HCT116 (cell line): ENCODE measurements around the gene CCDC126. TPM values are rescaled to one million over a fixed set of nuclear protein-coding genes. Genes with fewer than 3 reads are reported as not detected.
"Not testable (repeated sequence)": the region's sequence is repeated elsewhere in the genome, so short reads cannot be mapped to it uniquely, and the experiment has no call there.

Source experiments
- ATAC-seq: fragments of 200-7000 bp; cut with Tn5 transposase; 2 replicates; pipeline ENCODE4 v1.9.1; 2020; ENCODE audit warnings: mild to moderate bottlenecking, moderate library complexity
- BruUV-seq: library from RNA; stranded (reverse); fragments of 400-500 nt; replicated peaks from 2 replicates; lab custom pipeline; 2021; lab: Mats Ljungman, UMichigan
- CTCF ChIA-PET: fragments of 300-600 bp; sonication (Branson Sonifier 250); formaldehyde crosslinking; loops from one replicate; lab custom pipeline; 2021; ENCODE audit warnings: antibody characterized with exemption; lab: Charles Lee
- POLR2A ChIA-PET: fragments of 300-600, 350-600 bp; sonication (Branson Sonifier 250); formaldehyde crosslinking; loops from one replicate; lab custom pipeline; 2021; ENCODE audit warnings: antibody characterized with exemption; lab: Charles Lee
- RAD21 ChIA-PET, 2 experiments: fragments of 300-600 bp; sonication (Branson Sonifier 250); formaldehyde crosslinking; loops; one replicate each; lab custom pipeline; 2023; ENCODE audit warnings: low total read pairs in 2 of 2; ENCODE audit not compliant: uncharacterized antibody in 2 of 2, unreplicated experiment in 2 of 2, low non-redundant PET in 1 of 2; lab: Charles Lee
- DNase-seq: peaks from one replicate; pipeline ENCODE4 v3.0.0-alpha.2; 2010; ENCODE audit warnings: low read depth, low spot score
- H2AFZ ChIP-seq: fragments of 200-600 bp; shearing (Covaris generic), sonication (generic); 2 replicates; pipeline ENCODE4 v1.6.1; 2017; ENCODE audit warnings: low read depth, mixed run types, mixed read lengths, antibody characterized with exemption, low read length; ENCODE audit not compliant: poor library complexity, severe bottlenecking
- H3K27ac ChIP-seq: 2 replicates; pipeline ENCODE4 v1.5.1; 2012; ENCODE audit warnings: low read depth, low read length
- H3K27me3 ChIP-seq: fragments of 200-600 bp; sonication (generic); 2 replicates; pipeline ENCODE4 v1.6.1; 2016; ENCODE audit warnings: mixed run types, low read length, mixed read lengths; ENCODE audit not compliant: insufficient read depth
- H3K36me3 ChIP-seq, 2 experiments: fragments of 200-500 bp in 1 of 2; fragments of 200-600 bp in 1 of 2; sonication (Bioruptor generic) in 1 of 2; sonication (generic) in 1 of 2; 2 replicates each; pipeline versions ENCODE4 v1.5.1 to v1.6.1; 2014 to 2016; ENCODE audit warnings: low read length in 2 of 2, inconsistent platforms in 1 of 2, mixed read lengths in 1 of 2, mixed run types in 1 of 2; ENCODE audit not compliant: insufficient read depth in 2 of 2, control insufficient read depth in 1 of 2
- H3K4me1 ChIP-seq, 2 experiments: fragments of 200-600 bp in 1 of 2; sonication (generic) in 1 of 2; 2 replicates each; pipeline versions ENCODE4 v1.5.1 to v1.6.1; 2012 to 2017; ENCODE audit warnings: low read length in 2 of 2, inconsistent platforms in 1 of 2, mild to moderate bottlenecking in 1 of 2, mixed read lengths in 1 of 2, mixed run types in 1 of 2, moderate library complexity in 1 of 2; ENCODE audit not compliant: insufficient read depth in 2 of 2, control insufficient read depth in 1 of 2
- H3K4me2 ChIP-seq: fragments of 200-600 bp; sonication (generic); 2 replicates; pipeline ENCODE4 v1.6.1; 2017; ENCODE audit warnings: mixed run types, low read length, mixed read lengths
- H3K4me3 ChIP-seq, 2 experiments: fragments of 200-600 bp in 1 of 2; sonication (generic) in 1 of 2; replicated peaks in 1 of 2; 2 replicates each; pipeline ENCODE4 v1.5.1; 2011 to 2016; ENCODE audit warnings: low read length in 2 of 2, control low read depth in 1 of 2, low read depth in 1 of 2, mild to moderate bottlenecking in 1 of 2, mixed read lengths in 1 of 2, mixed run types in 1 of 2
- H3K79me2 ChIP-seq: fragments of 200-600 bp; sonication (generic); 2 replicates; pipeline ENCODE4 v1.6.1; 2017; ENCODE audit warnings: mild to moderate bottlenecking, mixed run types, low read length, moderate library complexity, mixed read lengths; ENCODE audit not compliant: insufficient read depth
- H3K9ac ChIP-seq: fragments of 200-600 bp; sonication (generic); 2 replicates; pipeline ENCODE4 v1.6.1; 2016; ENCODE audit warnings: low read length, mixed read lengths
- H3K9me2 ChIP-seq: fragments of 200-600 bp; sonication (generic), shearing (Covaris generic); 2 replicates; pipeline ENCODE4 v1.6.1; 2017; ENCODE audit warnings: mixed run types, mild to moderate bottlenecking, moderate library complexity; ENCODE audit not compliant: insufficient read depth
- H3K9me3 ChIP-seq, 2 experiments: fragments of 200-500 bp in 1 of 2; fragments of 200-600 bp in 1 of 2; sonication (Bioruptor generic) in 1 of 2; sonication (generic) in 1 of 2; 2 replicates each; pipeline ENCODE4 v1.6.1; 2014 to 2017; ENCODE audit warnings: low read length in 2 of 2, mixed read lengths in 2 of 2, inconsistent platforms in 1 of 2, low read depth in 1 of 2, mild to moderate bottlenecking in 1 of 2, mixed run types in 1 of 2, moderate library complexity in 1 of 2; ENCODE audit not compliant: control insufficient read depth in 1 of 2, insufficient read depth in 1 of 2
- H4K20me1 ChIP-seq: fragments of 200-600 bp; sonication (generic), shearing (Covaris generic); 2 replicates; pipeline ENCODE4 v1.6.1; 2017; ENCODE audit warnings: mixed run types, mild to moderate bottlenecking, moderate library complexity; ENCODE audit not compliant: insufficient read depth
- MAX ChIP-seq: IDR thresholded peaks from 2 replicates; pipeline ENCODE4 v1.6.1; 2012
- intact Hi-C: fragments of 100-400 bp; cut with micrococcal nuclease; formaldehyde crosslinking; loops from 2 replicates; pipeline ENCODE4 v1.10.0; 2022
- total RNA-seq: library from RNA; stranded (reverse); gene quantifications from one replicate; pipeline ENCODE4 v1.2.1, GENCODE V29; 2021; ENCODE audit not compliant: unreplicated experiment
- TF ChIP-seq, protein P1 (sequence below): IDR thresholded peaks from 2 replicates; pipeline ENCODE4 v1.6.1; 2012; ENCODE audit warnings: low read depth

The CCDC126 gene
- total RNA-seq, 1 experiment from 2014 or later = 5.0 TPM

DNA sequence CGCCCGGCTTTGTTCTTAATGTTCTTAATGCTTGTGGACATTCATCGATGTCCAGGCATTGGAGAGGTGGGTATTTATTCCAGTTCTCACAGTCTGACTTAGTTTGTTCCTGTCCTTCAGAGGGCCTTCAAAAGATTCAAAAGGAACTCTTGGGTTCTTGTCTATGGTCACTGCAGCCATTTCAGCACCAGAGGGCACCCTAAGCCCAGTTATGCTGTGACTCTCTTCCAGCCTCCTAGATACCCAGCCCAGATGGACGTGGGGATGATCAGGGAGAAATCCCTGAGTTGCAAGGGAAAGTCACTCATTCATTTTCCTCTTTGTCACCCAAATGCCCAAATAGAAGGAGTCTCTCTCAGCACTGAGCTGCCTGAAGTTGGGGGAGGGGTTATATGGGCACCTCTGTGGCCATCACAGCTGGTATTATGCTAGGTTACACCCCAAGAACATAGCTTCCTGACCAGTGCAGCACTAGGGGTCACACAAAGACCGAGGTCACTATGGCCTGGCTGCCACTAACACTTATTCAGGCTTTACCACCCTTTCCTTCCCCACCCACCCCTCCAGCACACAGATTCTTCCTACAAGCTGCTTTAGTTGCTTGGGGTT, 26.5 kb upstream of the CCDC126 start (continued):
- TF ChIP-seq, protein P1, sequence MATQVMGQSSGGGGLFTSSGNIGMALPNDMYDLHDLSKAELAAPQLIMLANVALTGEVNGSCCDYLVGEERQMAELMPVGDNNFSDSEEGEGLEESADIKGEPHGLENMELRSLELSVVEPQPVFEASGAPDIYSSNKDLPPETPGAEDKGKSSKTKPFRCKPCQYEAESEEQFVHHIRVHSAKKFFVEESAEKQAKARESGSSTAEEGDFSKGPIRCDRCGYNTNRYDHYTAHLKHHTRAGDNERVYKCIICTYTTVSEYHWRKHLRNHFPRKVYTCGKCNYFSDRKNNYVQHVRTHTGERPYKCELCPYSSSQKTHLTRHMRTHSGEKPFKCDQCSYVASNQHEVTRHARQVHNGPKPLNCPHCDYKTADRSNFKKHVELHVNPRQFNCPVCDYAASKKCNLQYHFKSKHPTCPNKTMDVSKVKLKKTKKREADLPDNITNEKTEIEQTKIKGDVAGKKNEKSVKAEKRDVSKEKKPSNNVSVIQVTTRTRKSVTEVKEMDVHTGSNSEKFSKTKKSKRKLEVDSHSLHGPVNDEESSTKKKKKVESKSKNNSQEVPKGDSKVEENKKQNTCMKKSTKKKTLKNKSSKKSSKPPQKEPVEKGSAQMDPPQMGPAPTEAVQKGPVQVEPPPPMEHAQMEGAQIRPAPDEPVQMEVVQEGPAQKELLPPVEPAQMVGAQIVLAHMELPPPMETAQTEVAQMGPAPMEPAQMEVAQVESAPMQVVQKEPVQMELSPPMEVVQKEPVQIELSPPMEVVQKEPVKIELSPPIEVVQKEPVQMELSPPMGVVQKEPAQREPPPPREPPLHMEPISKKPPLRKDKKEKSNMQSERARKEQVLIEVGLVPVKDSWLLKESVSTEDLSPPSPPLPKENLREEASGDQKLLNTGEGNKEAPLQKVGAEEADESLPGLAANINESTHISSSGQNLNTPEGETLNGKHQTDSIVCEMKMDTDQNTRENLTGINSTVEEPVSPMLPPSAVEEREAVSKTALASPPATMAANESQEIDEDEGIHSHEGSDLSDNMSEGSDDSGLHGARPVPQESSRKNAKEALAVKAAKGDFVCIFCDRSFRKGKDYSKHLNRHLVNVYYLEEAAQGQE = no peak
- no peak for TF ChIP-seq MAX

DNA sequence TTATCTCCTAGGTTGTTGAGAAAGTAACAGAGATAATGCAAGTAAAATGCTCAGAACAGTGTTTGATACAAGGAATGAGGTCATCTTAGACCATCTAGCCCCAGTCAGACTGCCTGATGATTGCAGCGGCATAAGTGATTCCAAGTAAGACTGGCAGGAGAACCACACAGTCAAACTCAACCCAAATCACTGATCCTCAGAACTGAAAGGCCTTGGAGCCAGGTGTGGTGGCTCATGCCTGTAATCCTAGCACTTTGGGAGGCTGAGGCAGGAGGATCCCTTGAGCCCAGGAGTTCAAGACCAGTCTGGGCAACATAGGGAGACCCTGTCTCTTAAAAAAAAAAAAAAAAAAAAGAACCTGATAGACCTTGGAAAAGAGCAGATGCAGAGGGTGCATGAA, 15.2 kb upstream of the CCDC126 start:
- H3K27ac ChIP-seq, H4K20me1 ChIP-seq, intact Hi-C loops, H3K4me2 ChIP-seq, H3K4me1 ChIP-seq, H3K9me3 ChIP-seq, H2AFZ ChIP-seq, H3K9me2 ChIP-seq, H3K9ac ChIP-seq, H3K36me3 ChIP-seq, H3K27me3 ChIP-seq, ATAC-seq, POLR2A ChIA-PET, DNase-seq, H3K4me3 ChIP-seq, BruUV-seq, H3K79me2 ChIP-seq: not testable (repeated sequence)
- CTCF ChIA-PET = interaction anchor here (1.0 kb wide), 1 partner anchor 130 kb away, joined by 3 read pairs; no protein-coding TSS in a partner anchor
- RAD21 ChIA-PET = interaction anchor here in 1 of 2 experiments (0.7 kb wide), 1 partner anchor 47 kb away, joined by 4 read pairs; no protein-coding TSS in a partner anchor

DNA sequence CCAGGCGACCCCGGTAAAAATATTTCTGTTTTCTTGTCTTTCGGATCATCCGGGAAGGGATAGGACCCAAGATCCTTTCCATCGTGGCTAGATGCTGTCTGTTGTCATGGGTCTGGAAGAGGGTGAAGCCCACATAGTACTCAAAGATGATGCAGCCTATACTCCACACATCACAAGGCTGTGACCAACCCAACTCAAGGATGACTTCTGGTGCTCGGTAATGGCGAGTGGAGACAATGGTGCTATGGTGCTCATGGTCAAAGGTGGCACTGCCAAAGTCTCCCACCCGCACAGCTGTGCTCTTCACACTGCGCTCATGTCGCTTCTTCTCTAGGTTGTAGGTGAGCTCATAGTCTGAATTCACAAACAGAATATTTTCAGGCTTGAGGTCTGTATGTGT, 11.9 kb upstream of the CCDC126 start:
- RAD21 ChIA-PET, H3K9me3 ChIP-seq, H3K9me2 ChIP-seq, H3K27ac ChIP-seq, intact Hi-C loops, H4K20me1 ChIP-seq, H3K9ac ChIP-seq, CTCF ChIA-PET, H3K4me1 ChIP-seq, DNase-seq, H3K36me3 ChIP-seq, ATAC-seq, H3K79me2 ChIP-seq, H3K27me3 ChIP-seq, H3K4me3 ChIP-seq, H2AFZ ChIP-seq, POLR2A ChIA-PET, BruUV-seq, H3K4me2 ChIP-seq: not testable (repeated sequence)
